GM10847 (cell line): ENCODE results near the gene RPTN.

Experiments
- POLR2A ChIP-seq: IDR thresholded peaks from 2 replicates; pipeline ENCODE4 v1.6.1; 2011; ENCODE audit not compliant: insufficient read length; ENCODE audit errors: extremely low read depth

RPTN gene

GRCh38 chr1:152159144-152159543, at the start of gene RPTN:
RPTN (minus strand) TSS chr1:152159228; CDS start chr1:152157889, 1,339 bp downstream.
- no peak for TF ChIP-seq POLR2A

GRCh38 chr1:152198982-152199381, 40.0 kb upstream of the RPTN start:
- TF ChIP-seq POLR2A = no peak

GRCh38 chr1:152197361-152197941, 38.4 kb upstream of the RPTN start:
- TF ChIP-seq POLR2A = no peak

- no peak for TF ChIP-seq POLR2A
Measured at GRCh38 chr1:152191711-152192110, 32.7 kb upstream of the RPTN start.

GRCh38 chr1:152191260-152191659, 32.2 kb upstream of the RPTN start:
- no peak for TF ChIP-seq POLR2A

GRCh38 chr1:152190589-152190988, 31.6 kb upstream of the RPTN start:
- TF ChIP-seq POLR2A = no peak

- TF ChIP-seq POLR2A = no peak
Measured at GRCh38 chr1:152189657-152190442, 30.8 kb upstream of the RPTN start.

- no peak for TF ChIP-seq POLR2A
Measured at GRCh38 chr1:152188673-152189591, 29.9 kb upstream of the RPTN start.

GRCh38 chr1:152186556-152187285, 27.7 kb upstream of the RPTN start:
- no peak for TF ChIP-seq POLR2A

GRCh38 chr1:152185544-152186391, 26.7 kb upstream of the RPTN start:
- TF ChIP-seq POLR2A = no peak

- no peak for TF ChIP-seq POLR2A
Measured at GRCh38 chr1:152182944-152183361, 23.9 kb upstream of the RPTN start.

GRCh38 chr1:152182431-152182830, 23.4 kb upstream of the RPTN start:
- no peak for TF ChIP-seq POLR2A

- no peak for TF ChIP-seq POLR2A
Measured at GRCh38 chr1:152179566-152179965, 20.5 kb upstream of the RPTN start.

GRCh38 chr1:152170287-152170905, 11.4 kb upstream of the RPTN start:
- TF ChIP-seq POLR2A = no peak
